PC-9 (cell line): ENCODE measurements around the gene PPP2R2C.

Experiments
- CTCF ChIP-seq: fragments of 200-600 bp; sonication (generic); conservative IDR thresholded peaks from 2 replicates; pipeline ENCODE4 v1.6.1; 2017; ENCODE audit warnings: mixed run types, antibody characterized with exemption, mild to moderate bottlenecking, moderate library complexity
- EZH2 ChIP-seq: fragments of 200-600 bp; sonication (generic); IDR thresholded peaks from 2 replicates; pipeline ENCODE4 v1.8.0; 2017; ENCODE audit warnings: antibody characterized with exemption, low read depth

DNA sequence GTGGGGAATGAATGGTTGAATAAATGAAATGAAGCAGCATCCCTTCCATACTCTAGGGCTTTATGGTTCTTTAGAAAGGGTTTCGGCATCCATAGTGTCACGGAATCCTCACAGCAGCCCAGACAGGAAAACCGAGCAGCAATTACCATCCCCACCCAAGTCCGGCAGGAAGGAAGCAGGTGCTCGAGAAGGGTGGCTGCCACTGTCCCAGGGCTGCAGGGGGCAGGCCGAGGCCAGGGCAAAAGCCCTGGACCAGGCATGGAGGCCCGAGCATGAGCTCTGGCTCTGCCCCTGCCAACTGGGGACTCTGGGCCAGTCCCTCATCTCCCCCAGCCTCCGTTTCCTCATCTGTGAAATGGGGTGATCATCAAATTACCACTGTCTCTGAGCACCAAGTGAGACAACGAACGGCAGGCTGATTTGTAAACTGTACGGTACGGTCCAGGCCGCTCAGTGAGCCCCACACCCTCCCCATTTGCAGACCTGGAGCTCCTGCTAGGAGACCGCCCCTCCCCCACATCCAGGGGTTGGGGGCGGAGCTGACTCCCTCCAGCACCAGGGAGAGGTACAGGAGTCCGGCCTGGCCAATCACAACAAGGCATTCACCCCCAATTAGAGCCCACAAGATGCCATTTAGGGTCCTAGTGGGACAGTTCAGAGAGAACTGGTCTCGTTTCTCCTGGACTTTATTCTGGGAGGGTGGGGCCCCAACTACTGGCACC is 102.3 kb downstream of the PPP2R2C start:
- TF ChIP-seq CTCF, result no peak
- no peak for TF ChIP-seq EZH2
